H1 (cell line): ENCODE measurements around the gene UGT1A7. TPM values are rescaled to one million over a fixed set of nuclear protein-coding genes. Genes with fewer than 3 reads are reported as not detected.

ENCODE experiments used
- CTCF ChIA-PET: fragments of 300-600 bp; sonication (Branson Sonifier 250); formaldehyde crosslinking; loops from one replicate; lab custom pipeline; 2021; ENCODE audit not compliant: partially characterized antibody; lab: Charles Lee
- POLR2A ChIA-PET: fragments of 300-600 bp; sonication (Branson Sonifier 250); formaldehyde crosslinking; loops from one replicate; lab custom pipeline; 2021; ENCODE audit warnings: inconsistent platforms; ENCODE audit not compliant: partially characterized antibody; lab: Charles Lee
- DNase-seq, 2 experiments: peaks; one replicate each; pipeline versions ENCODE4 v3.0.0 to v3.0.0-alpha.2; 2010 to 2022; ENCODE audit warnings: low spot score in 2 of 2, low read depth in 1 of 2, mixed read lengths in 1 of 2
- FAIRE-seq: peaks from 2 replicates; lab custom pipeline; 2011; peaks lifted over from hg19 to GRCh38; lab: Jason Lieb, UNC
- H2AFZ ChIP-seq: 2 replicates; pipeline ENCODE4 v1.8.1; 2012; ENCODE audit warnings: low read length, inconsistent platforms
- H2AK5ac ChIP-seq: 2 replicates; pipeline ENCODE4 v1.6.1; 2013; ENCODE audit warnings: low read depth, low read length
- H2BK120ac ChIP-seq: replicated peaks from 2 replicates; pipeline ENCODE3; 2013; ENCODE audit warnings: low read depth, low read length, inconsistent platforms
- H2BK12ac ChIP-seq: 2 replicates; pipeline ENCODE4 v1.6.1; 2013; ENCODE audit warnings: low read depth, low read length
- H2BK15ac ChIP-seq: 2 replicates; pipeline ENCODE4 v1.6.1; 2013; ENCODE audit warnings: low read length
- H2BK20ac ChIP-seq: 2 replicates; pipeline ENCODE4 v1.6.1; 2013; ENCODE audit warnings: low read length
- H2BK5ac ChIP-seq: 2 replicates; pipeline ENCODE4 v1.6.1; 2013; ENCODE audit warnings: low read depth, low read length
- H3K14ac ChIP-seq: 2 replicates; pipeline ENCODE4 v1.6.1; 2013; ENCODE audit warnings: inconsistent platforms; ENCODE audit not compliant: insufficient read length
- H3K18ac ChIP-seq: 2 replicates; pipeline ENCODE4 v1.6.1; 2013; ENCODE audit warnings: low read length; ENCODE audit errors: extremely low read depth
- H3K23ac ChIP-seq: 2 replicates; pipeline ENCODE4 v1.6.1; 2013; ENCODE audit warnings: inconsistent platforms; ENCODE audit not compliant: insufficient read length
- H3K23me2 ChIP-seq: 2 replicates; pipeline ENCODE4 v1.6.1; 2013; ENCODE audit warnings: low read depth, low read length
- H3K27ac ChIP-seq: 2 replicates; pipeline ENCODE4 v1.6.1; 2011; ENCODE audit warnings: low read depth, low read length, inconsistent platforms
- H3K27me3 ChIP-seq, 4 experiments: replicated peaks in 1 of 4; 1 replicate in 1 of 4; 2 replicates in 3 of 4; pipeline versions ENCODE4 v1.6.1 to v1.8.1; 2011 to 2013; ENCODE audit warnings: low read length in 3 of 4, mild to moderate bottlenecking in 3 of 4, inconsistent platforms in 2 of 4, mixed read lengths in 2 of 4, moderate library complexity in 1 of 4; ENCODE audit not compliant: control insufficient read depth in 3 of 4, insufficient read depth in 3 of 4; ENCODE audit errors: extremely low read depth in 1 of 4
- H3K36me3 ChIP-seq, 4 experiments: 2 replicates each; pipeline versions ENCODE4 v1.6.1 to v1.8.1; 2011 to 2013; ENCODE audit warnings: mild to moderate bottlenecking in 4 of 4, low read length in 3 of 4, moderate library complexity in 2 of 4, control low read depth in 1 of 4, inconsistent platforms in 1 of 4; ENCODE audit not compliant: insufficient read depth in 4 of 4, control insufficient read depth in 2 of 4
- H3K4ac ChIP-seq: replicated peaks from 2 replicates; pipeline ENCODE3; 2013; ENCODE audit warnings: low read length, low read depth, mixed read lengths, inconsistent platforms; ENCODE audit not compliant: insufficient read length
- H3K4me1 ChIP-seq, 4 experiments: replicated peaks in 1 of 4; 1 replicate in 1 of 4; 2 replicates in 3 of 4; pipeline versions ENCODE4 v1.6.1 to v1.8.1; 2011 to 2013; ENCODE audit warnings: low read length in 3 of 4, inconsistent platforms in 2 of 4, mixed read lengths in 1 of 4; ENCODE audit not compliant: insufficient read depth in 4 of 4, control insufficient read depth in 3 of 4
- H3K4me2 ChIP-seq, 2 experiments: 2 replicates each; pipeline versions ENCODE4 v1.6.1 to v1.8.1; 2011 to 2013; ENCODE audit warnings: low read depth in 2 of 2, low read length in 2 of 2, control low read depth in 1 of 2, inconsistent platforms in 1 of 2, mild to moderate bottlenecking in 1 of 2; ENCODE audit not compliant: insufficient read depth in 1 of 2
- H3K4me3 ChIP-seq, 4 experiments: fragments of 200-600, 300-600 bp in 1 of 4; sonication (generic), shearing (Covaris generic), sonication (Bioruptor Twin) in 1 of 4; 2 replicates each; pipeline versions ENCODE4 v1.5.1 to v1.8.1; 2011 to 2016; ENCODE audit warnings: low read length in 4 of 4, low read depth in 3 of 4, control low read depth in 2 of 4, inconsistent platforms in 2 of 4, mild to moderate bottlenecking in 2 of 4, mixed read lengths in 1 of 4, moderate library complexity in 1 of 4; ENCODE audit not compliant: insufficient read depth in 2 of 4; ENCODE audit errors: extremely low read depth in 1 of 4
- H3K56ac ChIP-seq: replicated peaks from 2 replicates; pipeline ENCODE3; 2013; ENCODE audit warnings: low read depth, mild to moderate bottlenecking, mixed read lengths, low read length, inconsistent platforms; ENCODE audit not compliant: insufficient read length
- H3K79me1 ChIP-seq: 2 replicates; pipeline ENCODE4 v1.6.1; 2013; ENCODE audit warnings: low read depth, low read length, control low read depth
- H3K79me2 ChIP-seq, 2 experiments: 2 replicates each; pipeline versions ENCODE4 v1.6.1 to v1.8.1; 2012 to 2013; ENCODE audit warnings: low read length in 2 of 2, mild to moderate bottlenecking in 2 of 2, inconsistent platforms in 1 of 2; ENCODE audit not compliant: insufficient read depth in 2 of 2, control insufficient read depth in 1 of 2
- H3K9ac ChIP-seq, 4 experiments: replicated peaks in 1 of 4; 1 replicate in 1 of 4; 2 replicates in 3 of 4; pipeline versions ENCODE4 v1.6.1 to v1.8.1; 2011 to 2013; ENCODE audit warnings: low read depth in 3 of 4, low read length in 3 of 4, control low read depth in 2 of 4, mild to moderate bottlenecking in 2 of 4, moderate library complexity in 2 of 4, inconsistent platforms in 1 of 4; ENCODE audit errors: extremely low read depth in 1 of 4
- H3K9me3 ChIP-seq, 2 experiments: 2 replicates each; pipeline versions ENCODE4 v1.6.1 to v1.8.1; 2012 to 2013; ENCODE audit warnings: mild to moderate bottlenecking in 2 of 2, moderate library complexity in 2 of 2, control low read depth in 1 of 2, inconsistent platforms in 1 of 2, low read depth in 1 of 2, low read length in 1 of 2, mixed read lengths in 1 of 2; ENCODE audit not compliant: insufficient read depth in 2 of 2
- H4K20me1 ChIP-seq, 2 experiments: replicated peaks in 1 of 2; 2 replicates each; pipeline versions ENCODE3 to v1.8.1; 2011 to 2013; ENCODE audit warnings: inconsistent platforms in 2 of 2, low read length in 2 of 2, mild to moderate bottlenecking in 1 of 2; ENCODE audit not compliant: insufficient read depth in 2 of 2, control insufficient read depth in 1 of 2
- H4K5ac ChIP-seq: 2 replicates; pipeline ENCODE4 v1.6.1; 2013; ENCODE audit warnings: low read length, low read depth, mixed read lengths, inconsistent platforms; ENCODE audit not compliant: insufficient read length
- H4K8ac ChIP-seq: 2 replicates; pipeline ENCODE4 v1.8.0; 2013; ENCODE audit warnings: mild to moderate bottlenecking, moderate library complexity, low read length, inconsistent platforms; ENCODE audit not compliant: insufficient read depth; ENCODE audit errors: extremely low read depth
- H4K91ac ChIP-seq: replicated peaks from 2 replicates; pipeline ENCODE3; 2013; ENCODE audit warnings: low read length, mixed read lengths, inconsistent platforms; ENCODE audit not compliant: insufficient read length
- ASH2L ChIP-seq: fragments of 200-600, 300-600 bp; sonication (generic); IDR thresholded peaks from one replicate; pipeline ENCODE4 v1.7.1; 2017; ENCODE audit warnings: low read length
- CHD1 ChIP-seq: IDR thresholded peaks from 2 replicates; pipeline ENCODE4 v1.6.1; 2012; ENCODE audit warnings: low read depth, low read length, improper control_type of control experiment
- CTBP2 ChIP-seq: IDR thresholded peaks from 2 replicates; pipeline ENCODE4 v1.7.0; 2011; ENCODE audit warnings: borderline replicate concordance, mild to moderate bottlenecking, moderate library complexity, mixed read lengths, low read length; ENCODE audit not compliant: insufficient read depth, insufficient read length
- GTF2F1 ChIP-seq: IDR thresholded peaks from 2 replicates; pipeline ENCODE4 v1.6.1; 2012; ENCODE audit warnings: low read depth, low read length, improper control_type of control experiment, borderline replicate concordance
- JUN ChIP-seq: IDR thresholded peaks from 2 replicates; pipeline ENCODE4 v1.6.1; 2011; ENCODE audit warnings: low read depth, mild to moderate bottlenecking, improper control_type of control experiment, low read length
- KDM1A ChIP-seq: fragments of 200-600, 300-600 bp; sonication (generic); IDR thresholded peaks from 2 replicates; pipeline ENCODE4 v1.7.1; 2016; ENCODE audit warnings: mild to moderate bottlenecking, low read length, borderline replicate concordance
- KDM4A ChIP-seq: IDR thresholded peaks from one replicate; pipeline ENCODE4 v1.7.1; 2012; ENCODE audit warnings: low read depth, mild to moderate bottlenecking, moderate library complexity, low read length, inconsistent platforms; ENCODE audit not compliant: severe bottlenecking
- KDM5A ChIP-seq: fragments of 200-600 bp; IDR thresholded peaks from 2 replicates; pipeline ENCODE4 v1.7.1; 2012; ENCODE audit warnings: mild to moderate bottlenecking, low read length, inconsistent platforms, mixed read lengths
- MAFK ChIP-seq: IDR thresholded peaks from 2 replicates; pipeline ENCODE4 v1.6.1; 2012; ENCODE audit warnings: low read depth, mild to moderate bottlenecking, improper control_type of control experiment, low read length
- NANOG ChIP-seq: IDR thresholded peaks from 2 replicates; pipeline ENCODE4 v1.6.1; 2011; ENCODE audit warnings: low read length, low read depth, mild to moderate bottlenecking, inconsistent platforms; ENCODE audit not compliant: insufficient read depth, poor library complexity, severe bottlenecking
- POLR2A ChIP-seq, 2 experiments: IDR thresholded peaks; 1 replicate in 1 of 2; 2 replicates in 1 of 2; pipeline ENCODE4 v1.6.1; 2011; ENCODE audit warnings: low read depth in 2 of 2, low read length in 2 of 2, mild to moderate bottlenecking in 2 of 2; ENCODE audit errors: control extremely low read depth in 1 of 2
- RNF2 ChIP-seq: fragments of 200-900, 300-1000 bp; sonication (generic); IDR thresholded peaks from 2 replicates; pipeline ENCODE4 v1.7.1; 2016; ENCODE audit warnings: borderline replicate concordance, low read depth, mild to moderate bottlenecking, antibody characterized with exemption, low read length; ENCODE audit not compliant: poor library complexity, severe bottlenecking; ENCODE audit errors: missing control alignments
- SAP30 ChIP-seq: fragments of 300-600 bp; sonication (generic); IDR thresholded peaks from 2 replicates; pipeline ENCODE4 v1.7.1; 2012; ENCODE audit warnings: low read length, moderate library complexity, mild to moderate bottlenecking, inconsistent platforms; ENCODE audit not compliant: insufficient read depth, insufficient replicate concordance
- TEAD4 ChIP-seq: IDR thresholded peaks from 2 replicates; pipeline ENCODE4 v1.6.1; 2012; ENCODE audit warnings: low read depth, low read length, inconsistent platforms, mixed read lengths
- WGBS, 2 experiments: shearing (Covaris generic) in 1 of 2; methylation state at CpG; one replicate each; pipeline versions ENCODE4 v1.1.6 to v1.1.7; 2013 to 2015; ENCODE audit warnings: low lambda C conversion rate in 2 of 2, mixed read lengths in 2 of 2, inconsistent platforms in 1 of 2, low coverage in 1 of 2, missing lambda C conversion rate in 1 of 2; ENCODE audit not compliant: insufficient replicate concordance in 2 of 2, insufficient coverage in 1 of 2, insufficient read length in 1 of 2; ENCODE audit errors: extremely low coverage in 1 of 2, missing lambda C conversion rate in 1 of 2; 5-methylcytosine and 5-hydroxymethylcytosine counted together
- polyA plus RNA-seq, 7 experiments: library from polyadenylated mRNA; depleted of rRNA in 3 of 7; stranded (reverse) in 5 of 7; unstranded in 2 of 7; fragments of >200 nt in 5 of 7; fragments of 200-250 nt in 2 of 7; gene quantifications; 1 replicate in 5 of 7; 2 replicates in 1 of 7; 4 replicates in 1 of 7; pipeline versions ENCODE4 v1.2.1 to v1.2.3, GENCODE V29; 2011 to 2013; ENCODE audit warnings: missing spikeins in 2 of 7, mixed read lengths in 2 of 7
- total RNA-seq: library from RNA; stranded (reverse); fragmentation: NEBNext Ultra II Directional; extraction: Animal tissue kit (Norgen Biotek cat#: 25700); gene quantifications from 2 replicates; pipeline ENCODE4 v1.2.1, GENCODE V29; 2021

Gene UGT1A7
- total and polyA plus RNA-seq, 2 of the 8 experiments (the other 6 are each of a cell fraction or from before 2014, with no cell fraction given): not detected

DNA sequence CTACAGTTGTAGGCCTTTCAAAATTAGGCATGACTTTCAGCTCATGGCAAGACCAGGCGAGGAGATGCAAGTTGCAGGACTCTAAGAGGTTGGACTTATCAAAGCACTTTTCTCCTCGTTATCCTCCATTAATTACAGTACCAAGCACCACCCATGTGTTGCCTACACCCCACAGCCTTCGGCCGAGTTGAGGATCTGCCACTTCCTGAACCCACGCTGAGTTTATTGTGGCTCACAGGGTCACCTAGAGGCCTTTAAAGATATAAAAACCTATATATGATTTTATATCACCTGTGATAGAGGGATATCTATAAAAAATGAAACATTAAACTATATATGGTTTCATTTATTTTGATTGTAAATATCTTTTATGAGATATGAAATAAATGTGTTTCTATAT lies 42.9 kb upstream of the UGT1A7 start:
- DNase-seq (no peak), FAIRE-seq (no peak)
- Histone ChIP-seq H3K18ac (no peak overlapping the region), H4K91ac (no peak overlapping the region), H4K20me1 (no peaks in the 10 kb centered on the region), H3K27ac (no peak overlapping the region), H4K5ac (no peak overlapping the region), H3K79me2 (no peaks in the 10 kb centered on the region), H3K4me1 (no peaks in the 10 kb centered on the region), H3K9ac (no peak overlapping the region), H3K14ac (no peak overlapping the region), H3K23ac (no peak overlapping the region), H3K4me2 (no peak overlapping the region), H2BK12ac (no peak overlapping the region), H3K4me3 (no peak overlapping the region), H2AFZ (no peak overlapping the region), H3K27me3 (no peaks in the 10 kb centered on the region), H2BK120ac (no peak overlapping the region), H3K4ac (no peak overlapping the region), H3K36me3 (no peaks in the 10 kb centered on the region), H4K8ac (no peak overlapping the region), H2BK5ac (no peak overlapping the region), H3K23me2 (no peaks in the 10 kb centered on the region), H3K56ac (no peak overlapping the region), H2BK15ac (no peak overlapping the region), H3K9me3 (no peaks in the 10 kb centered on the region), H3K79me1 (no peaks in the 10 kb centered on the region), H2AK5ac (no peak overlapping the region), H2BK20ac (no peak overlapping the region)
- ChIA-PET POLR2A (no interaction called here), CTCF (no interaction called here)
- WGBS, 2 experiments: 91% methylated on average over 5 of the region's 5 CpGs; no CpG with 5 or more reads in 1 of the 2 experiments
- no peak for TF ChIP-seq JUN
- no peak for TF ChIP-seq MAFK
- TF ChIP-seq KDM1A: no peak
- no peak for TF ChIP-seq KDM4A
- no peak for TF ChIP-seq TEAD4
- TF ChIP-seq NANOG: no peak
- TF ChIP-seq GTF2F1: no peak
- no peak for TF ChIP-seq KDM5A
- no peak for TF ChIP-seq ASH2L
- no peak for TF ChIP-seq SAP30
- no peak for TF ChIP-seq CHD1
- no peak for TF ChIP-seq POLR2A (IDR thresholded peaks at IDR 0.05; ENCODE audit: control extremely low read depth in 1 of 2, low read depth in 2 of 2, low read length in 2 of 2)
- no peak for TF ChIP-seq CTBP2
- no peak for TF ChIP-seq RNF2
